ENCODE results near the gene CDR2. TPM values are rescaled to one million over a fixed set of nuclear protein-coding genes. Genes with fewer than 3 reads are reported as not detected.

CDR2 gene
- total and polyA plus RNA-seq, 12 donors, result 11.3 to 31.2 (median 17.7) TPM

- WGBS, 4 donors, result 81 to 92% (median 86%) methylated on average over 2 of the region's 2 CpGs
- Histone ChIP-seq H3K27me3 (no peaks in the 10 kb centered on the region), H3K9me3 (replicated peaks in 1 of 3) (no peaks in the 10 kb centered on the region), H3K4me3 (no peak overlapping the region), H3K27ac (no peak overlapping the region), H3K36me3 (replicated peaks in 1 of 2) (peaks cover 0 to 37% of the 10 kb centered on the region in 2 donors), H3K4me1 (replicated peaks in 1 of 2) (peaks cover 0 to 6% of the 10 kb centered on the region in 2 donors)
- no peak for DNase-seq
- no peak for TF ChIP-seq POLR2A (IDR thresholded peaks at IDR 0.05)
- TF ChIP-seq CTCF (IDR thresholded peaks at IDR 0.05), result no peak
- intact Hi-C loops (cut with DNase I), result no loop called here
Observed at GRCh38 chr16:22348291-22348690, 26.1 kb downstream of the CDR2 start.

GRCh38 chr16:22347100-22347820, 27.2 kb downstream of the CDR2 start:
- TF ChIP-seq CTCF (IDR thresholded peaks at IDR 0.05), result no peak
- no peak for TF ChIP-seq POLR2A (IDR thresholded peaks at IDR 0.05)
- no peaks in the 10 kb centered on the region for H3K4me1 ChIP-seq (replicated peaks in 1 of 2)
- H3K27ac ChIP-seq, result peak overlapping the region in 1 of 5 donors; percentile 47
- no peak for DNase-seq
- WGBS, 4 donors, result 88 to 93% (median 92%) methylated on average over 20 of the region's 20 CpGs
- H3K36me3 ChIP-seq (replicated peaks in 1 of 2), result peaks cover 0 to 37% of the 10 kb centered on the region in 2 donors
- no peaks in the 10 kb centered on the region for H3K27me3 ChIP-seq
- H3K9me3 ChIP-seq (replicated peaks in 1 of 3), result no peaks in the 10 kb centered on the region
- H3K4me3 ChIP-seq, result no peak overlapping the region
- intact Hi-C loops (cut with DNase I), result no loop called here

- Histone ChIP-seq H3K36me3 (replicated peaks in 1 of 2) (peaks cover 0 to 37% of the 10 kb centered on the region in 2 donors), H3K4me3 (no peak overlapping the region), H3K27ac (peak overlapping the region in 1 of 5 donors; percentile 47), H3K9me3 (replicated peaks in 1 of 3) (no peaks in the 10 kb centered on the region), H3K27me3 (no peaks in the 10 kb centered on the region), H3K4me1 (replicated peaks in 1 of 2) (no peaks in the 10 kb centered on the region)
- intact Hi-C loops (cut with DNase I), result no loop called here
- WGBS, 4 donors, result 78 to 86% (median 81%) methylated on average over 9 of the region's 9 CpGs
- peak in 1 of 7 donors; percentile 33 for DNase-seq
- TF ChIP-seq POLR2A (IDR thresholded peaks at IDR 0.05) (no peak), CTCF (IDR thresholded peaks at IDR 0.05) (no peak)
Observed at GRCh38 chr16:22346483-22346882, 27.9 kb downstream of the CDR2 start.

GRCh38 chr16:22342082-22342481, 32.3 kb downstream of the CDR2 start:
- Histone ChIP-seq H3K4me1 (replicated peaks in 1 of 2) (no peaks in the 10 kb centered on the region), H3K27ac (no peak overlapping the region), H3K27me3 (no peaks in the 10 kb centered on the region), H3K9me3 (replicated peaks in 1 of 3) (peaks cover 0 to 4% (median 3%) of the 10 kb centered on the region in 3 donors), H3K36me3 (replicated peaks in 1 of 2) (peaks cover 0 to 11% of the 10 kb centered on the region in 2 donors), H3K4me3 (no peak overlapping the region)
- WGBS, 4 donors, result 83 to 97% (median 93%) methylated on average over 2 of the region's 2 CpGs
- intact Hi-C loops (cut with DNase I), result no loop called here
- DNase-seq, result no peak
- TF ChIP-seq POLR2A (IDR thresholded peaks at IDR 0.05) (no peak), CTCF (IDR thresholded peaks at IDR 0.05) (no peak)

All from adrenal gland (tissue), 12 donors.